Skeletal muscle cell (primary cell): ENCODE data around the gene AGMAT.
A peak's percentile ranks its signal among the peaks of the same experiment; 100 is the strongest.

Source experiments
- DNase-seq: peaks from one replicate; pipeline ENCODE4 v3.0.0-alpha.2; 2010; ENCODE audit warnings: low read depth
- H3K4me3 ChIP-seq: 2 replicates; pipeline ENCODE4 v1.5.1; 2011; ENCODE audit warnings: low read depth, mild to moderate bottlenecking, control low read depth, low read length, moderate library complexity

AGMAT gene

DNA sequence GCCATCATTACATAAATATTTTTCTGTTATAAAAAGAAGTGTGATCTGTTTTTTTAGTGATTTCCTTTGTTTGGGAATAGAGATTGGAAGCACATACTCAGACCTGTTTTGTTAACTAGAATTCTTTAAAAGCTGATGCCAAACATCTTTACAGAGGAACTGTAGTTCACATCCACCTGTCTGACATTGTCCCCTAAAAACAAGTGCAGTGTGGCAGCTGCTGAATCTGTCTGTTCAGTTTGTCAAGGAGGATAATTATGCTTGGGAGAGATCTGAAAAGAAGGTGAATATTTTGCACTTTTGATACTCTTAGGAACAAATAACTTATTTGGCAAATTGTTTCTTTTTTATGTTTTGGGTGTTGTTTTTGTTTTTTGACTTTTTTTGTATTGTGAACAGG is 13.6 kb downstream of the AGMAT start:
- no peak overlapping the region for H3K4me3 ChIP-seq
- no peak for DNase-seq

DNA sequence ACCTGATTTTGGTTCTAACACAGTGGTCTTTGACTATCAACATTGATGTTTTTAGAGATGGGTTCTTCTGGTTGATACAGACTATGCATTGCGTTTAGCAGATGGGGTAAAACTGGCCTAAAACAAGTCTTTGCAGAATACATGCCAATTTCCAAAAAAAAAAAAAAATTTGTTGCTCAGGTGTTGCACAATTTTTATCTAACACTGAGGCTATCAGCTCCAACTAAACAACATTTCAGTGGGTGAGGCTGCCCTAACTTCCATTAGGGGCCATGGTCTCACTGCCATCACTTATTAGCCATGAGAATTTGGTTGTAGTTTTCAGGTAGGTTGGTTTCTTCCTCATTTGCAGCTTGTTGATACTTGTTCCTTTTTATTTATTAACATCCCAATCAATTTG is 14.0 kb downstream of the AGMAT start:
- DNase-seq: no peak

DNA sequence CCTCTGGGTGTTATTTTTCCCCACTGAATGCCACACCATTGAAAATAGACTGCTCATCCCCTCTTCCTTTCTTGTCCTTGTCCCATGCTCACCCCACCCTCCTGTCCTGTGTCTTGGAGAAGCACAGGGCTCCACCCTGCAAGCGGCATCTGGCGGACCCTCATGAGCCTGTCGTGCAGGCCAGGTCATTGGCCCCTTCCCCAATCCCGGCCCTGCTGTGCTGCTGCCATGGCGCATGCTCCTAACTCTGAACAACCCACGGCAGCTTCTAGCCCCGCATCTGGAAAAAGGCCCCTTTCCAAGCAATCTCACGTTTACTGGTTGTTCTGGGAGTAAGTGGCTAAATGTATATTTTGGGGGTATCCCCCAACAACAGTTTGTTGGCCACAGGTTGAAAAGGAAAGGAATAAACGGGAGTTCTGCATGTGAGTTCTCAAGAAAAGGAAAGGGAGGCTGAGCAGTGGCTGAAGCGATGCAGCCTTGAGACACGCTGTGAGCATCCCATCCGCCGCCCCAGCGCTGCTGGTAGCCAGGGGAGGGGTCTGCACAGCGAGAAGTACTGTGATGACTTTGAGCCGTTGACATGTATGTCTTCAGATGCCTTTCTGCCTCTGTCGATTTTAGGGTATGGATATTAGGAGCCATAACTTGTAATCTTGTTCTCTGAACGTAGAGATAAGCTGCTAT is 16.3 kb downstream of the AGMAT start:
- no peak for DNase-seq
- H3K4me3 ChIP-seq: no peak overlapping the region

More for the DNA sequence above, 14.0 kb downstream of the AGMAT start:
- H3K4me3 ChIP-seq: no peak overlapping the region

DNA sequence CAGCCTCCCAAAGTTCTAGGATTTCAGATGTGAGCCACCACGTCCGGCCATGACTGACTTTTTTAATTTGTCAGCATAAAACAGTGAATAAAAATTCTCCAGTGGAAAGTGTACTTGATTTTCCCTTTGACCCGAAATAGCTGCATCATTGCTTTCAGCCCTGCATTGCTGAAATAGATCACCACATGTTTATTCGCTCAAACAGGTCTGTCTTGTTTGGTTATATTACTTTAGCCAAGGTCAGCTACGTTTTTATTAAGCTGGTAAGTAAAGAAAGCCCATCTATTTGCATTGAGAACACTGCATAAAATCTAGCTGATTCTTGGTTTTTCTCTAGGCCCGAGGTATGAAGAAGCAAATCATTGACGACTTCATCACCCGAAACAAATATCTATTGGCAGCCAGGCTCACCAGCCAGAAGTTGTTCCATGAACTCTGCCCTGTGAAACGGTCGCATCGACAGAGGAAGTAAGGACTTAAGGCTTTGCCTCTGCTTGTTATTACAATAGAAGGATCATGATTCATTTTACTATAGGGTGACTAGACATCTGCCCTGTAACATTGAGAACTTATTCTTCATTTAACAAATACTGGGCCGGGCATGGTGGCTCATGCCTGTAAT is 25.6 kb downstream of the AGMAT start:
- no peak for DNase-seq
- H3K4me3 ChIP-seq: no peak overlapping the region

DNA sequence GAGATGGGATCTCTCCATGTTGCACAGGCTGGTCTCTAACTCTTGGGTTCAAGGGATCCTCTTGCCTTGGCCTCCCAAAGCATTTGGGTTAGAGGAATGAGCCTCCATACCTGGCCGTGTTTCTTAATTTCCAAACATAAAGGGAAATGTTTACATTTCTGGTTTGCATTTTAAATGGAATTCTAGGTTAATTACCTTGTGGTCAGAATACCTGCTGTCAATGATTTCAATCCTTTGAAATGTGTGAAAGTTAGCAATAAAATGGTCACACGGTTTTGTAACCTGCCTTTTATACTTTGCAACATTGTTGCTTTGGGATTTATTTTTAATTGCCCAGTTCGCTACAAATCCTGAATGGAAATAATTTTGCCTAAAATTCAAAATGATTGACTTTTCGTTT is 26.3 kb downstream of the AGMAT start:
- H3K4me3 ChIP-seq: no peak overlapping the region
- no peak for DNase-seq

DNA sequence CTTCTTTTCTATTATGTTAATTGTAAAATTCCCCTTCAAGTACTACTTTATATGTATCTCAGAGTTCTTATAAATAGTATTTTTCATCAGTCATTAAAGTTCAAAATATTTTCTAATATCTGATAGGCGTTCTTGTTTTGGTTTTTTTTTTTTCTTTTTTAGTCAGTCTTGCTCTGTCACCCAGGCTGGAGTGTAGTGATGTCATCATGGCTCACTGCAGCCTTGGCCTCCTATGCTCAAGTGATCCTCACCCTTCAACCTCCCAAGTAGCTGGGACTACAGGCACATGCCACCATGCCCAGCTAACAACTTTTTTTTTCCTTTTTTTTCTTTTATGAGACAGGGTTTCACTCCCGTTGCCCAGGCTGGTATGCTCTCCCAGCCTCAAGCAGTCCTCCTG is 27.3 kb downstream of the AGMAT start:
- no peak overlapping the region for H3K4me3 ChIP-seq
- DNase-seq: no peak

DNA sequence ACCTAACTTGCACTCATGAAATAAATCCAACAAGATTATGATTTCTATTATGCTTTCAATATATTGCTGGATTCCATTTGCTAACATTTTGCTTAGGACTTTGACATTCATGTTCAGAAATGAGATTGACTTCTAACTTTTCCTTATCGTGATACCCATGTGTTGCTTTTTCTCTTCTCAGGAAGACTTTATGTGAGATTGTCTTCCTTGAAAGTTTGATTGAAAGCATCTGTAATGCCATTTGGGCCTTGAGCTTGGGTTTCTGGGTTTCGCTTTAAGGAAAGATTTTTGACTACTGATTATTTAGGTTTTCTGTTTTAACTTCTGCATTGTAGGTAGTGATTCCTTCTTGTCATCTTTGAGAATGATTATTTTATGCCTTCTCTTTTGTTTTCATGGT is 27.8 kb downstream of the AGMAT start:
- no peak for DNase-seq
- H3K4me3 ChIP-seq: no peak overlapping the region

DNA sequence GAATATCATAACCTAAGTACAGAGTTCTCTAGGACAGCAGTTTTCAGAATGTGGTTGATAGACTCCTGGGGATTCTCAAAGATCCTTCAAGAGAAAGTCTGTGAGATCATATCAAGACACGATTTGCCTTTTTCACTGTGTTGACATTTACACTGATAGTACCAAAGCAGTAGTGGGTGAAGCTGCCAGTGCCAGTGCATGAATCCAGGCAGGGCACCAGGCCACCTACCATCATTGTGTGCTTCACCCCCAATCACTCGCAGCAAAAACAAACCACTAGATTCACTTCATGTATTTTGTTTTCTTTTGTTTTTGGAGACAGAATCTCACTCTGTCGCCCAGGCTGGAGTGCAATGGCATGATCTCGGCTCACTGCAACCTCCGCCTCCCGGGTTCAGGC is 34.3 kb downstream of the AGMAT start:
- DNase-seq: no peak
- H3K4me3 ChIP-seq: no peak overlapping the region

DNA sequence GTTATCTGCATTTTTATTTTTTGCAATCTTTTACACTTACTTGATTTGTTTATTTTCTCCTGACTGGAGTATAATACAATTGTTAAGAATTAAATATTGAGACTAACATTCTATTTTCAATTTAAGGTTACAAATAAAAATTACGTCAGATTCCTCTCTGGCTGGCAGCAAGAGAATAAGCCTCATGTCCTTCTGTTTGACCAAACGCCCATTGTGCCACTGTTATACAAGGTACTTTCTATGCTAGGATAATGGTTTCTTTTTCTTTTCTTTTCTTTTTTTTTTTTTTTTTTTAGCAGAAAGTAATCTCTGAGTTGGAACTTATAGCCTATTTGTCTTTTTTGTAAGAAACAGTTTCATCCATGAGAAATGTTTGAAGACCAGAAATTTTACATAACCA is 38.2 kb downstream of the AGMAT start:
- DNase-seq: no peak
- H3K4me3 ChIP-seq: no peak overlapping the region

DNA sequence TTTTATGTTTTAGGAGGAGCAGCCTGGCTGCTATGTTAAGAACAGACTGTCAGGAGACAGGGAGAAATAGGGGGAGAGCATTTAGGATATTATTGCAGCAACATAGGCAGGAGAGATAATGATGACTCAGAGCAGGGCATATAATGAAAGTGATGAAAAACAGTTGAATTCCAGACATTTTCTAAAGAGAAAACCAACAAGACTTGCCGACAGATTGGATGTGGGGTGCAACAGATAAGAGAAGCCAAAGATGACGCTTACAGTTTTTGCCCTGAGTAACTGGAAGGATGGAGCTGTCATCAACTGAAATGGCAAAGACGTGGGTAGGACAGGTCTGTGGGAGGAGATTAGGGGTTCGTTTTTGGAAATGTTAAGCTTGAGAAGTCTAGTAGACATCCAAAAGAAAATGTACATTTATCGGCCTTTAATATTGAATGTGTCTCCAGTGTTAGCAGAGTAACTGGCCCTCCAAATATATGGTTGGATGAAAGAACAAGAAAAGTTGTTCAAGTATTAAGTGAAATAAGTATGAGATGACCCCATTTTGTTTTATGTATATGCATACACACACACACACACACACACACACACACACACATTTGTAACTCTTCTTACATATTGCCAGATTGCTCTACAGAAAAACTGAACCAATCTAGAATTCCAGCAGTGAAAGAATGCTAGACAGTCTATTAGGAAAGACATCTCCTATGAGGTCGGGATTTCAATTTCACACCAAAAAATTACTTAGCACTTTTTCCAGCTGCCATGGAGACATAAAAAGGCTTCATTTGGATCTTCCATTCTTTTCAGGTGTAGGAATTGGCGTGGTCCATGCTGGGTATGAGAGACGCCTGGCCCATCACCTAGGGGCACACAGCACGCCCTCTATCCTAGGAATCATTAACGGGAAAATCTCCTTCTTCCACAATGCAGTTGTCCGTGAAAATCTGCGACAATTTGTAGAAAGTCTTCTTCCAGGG is 41.0 kb downstream of the AGMAT start:
- no peak for DNase-seq
- no peak overlapping the region for H3K4me3 ChIP-seq

DNA sequence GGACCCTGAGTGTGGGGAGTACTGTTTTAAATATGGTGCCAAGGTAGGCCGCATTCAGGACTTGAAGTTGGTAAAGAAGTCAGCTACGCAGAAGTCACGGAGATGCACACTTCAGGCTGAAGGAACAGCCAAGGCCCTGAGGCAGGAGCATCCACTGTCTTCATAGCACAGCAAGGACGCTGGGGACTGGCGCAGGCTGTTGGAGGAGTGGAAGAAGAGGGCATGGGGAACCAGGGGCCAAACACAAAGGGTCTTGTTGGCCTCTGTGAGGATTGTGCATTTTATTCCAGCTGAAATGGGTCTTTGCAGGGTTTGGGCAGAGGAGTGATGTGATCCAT is 41.6 kb downstream of the AGMAT start:
- no peak overlapping the region for H3K4me3 ChIP-seq
- DNase-seq: no peak

DNA sequence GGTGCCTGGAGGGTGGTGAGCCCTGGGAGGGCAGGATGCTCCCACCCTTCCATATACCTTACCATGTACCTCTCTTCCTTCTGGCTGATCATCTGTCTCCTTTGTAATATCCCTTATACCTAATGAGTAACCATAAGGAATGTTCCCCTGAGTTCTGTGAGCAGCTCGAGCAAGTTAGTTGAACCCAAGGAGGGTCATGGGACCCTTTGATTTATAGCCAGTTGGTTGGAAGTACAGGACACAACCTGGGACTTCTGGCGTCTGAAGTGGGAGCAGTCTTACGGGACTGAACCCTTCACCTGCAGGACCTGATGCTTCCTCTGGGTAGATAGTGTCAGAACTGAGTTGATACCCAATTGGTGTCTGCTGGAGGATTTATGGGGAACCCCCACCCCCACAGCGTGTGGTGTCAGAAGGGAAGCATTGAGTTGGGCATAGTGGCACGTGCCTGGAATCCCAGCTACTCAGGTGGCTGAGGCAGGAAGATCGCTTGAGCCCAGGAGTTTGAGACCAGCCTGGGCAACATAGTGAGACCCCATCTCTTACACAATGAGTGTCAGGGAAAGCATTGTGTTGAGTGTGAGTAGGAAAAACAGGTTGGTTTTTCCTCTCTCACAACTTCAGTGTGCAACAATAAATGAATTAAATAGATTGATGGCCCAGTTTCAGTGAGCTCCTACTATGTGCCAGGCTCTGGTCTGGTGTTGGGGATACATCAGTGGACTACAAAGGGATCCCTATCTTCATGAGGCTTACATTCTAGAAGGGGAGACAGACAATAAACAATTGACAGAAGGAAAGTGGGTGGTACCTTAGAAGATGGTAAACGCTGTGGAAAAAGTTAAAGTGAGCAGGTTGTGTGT is 42.2 kb downstream of the AGMAT start:
- no peak overlapping the region for H3K4me3 ChIP-seq
- no peak for DNase-seq

DNA sequence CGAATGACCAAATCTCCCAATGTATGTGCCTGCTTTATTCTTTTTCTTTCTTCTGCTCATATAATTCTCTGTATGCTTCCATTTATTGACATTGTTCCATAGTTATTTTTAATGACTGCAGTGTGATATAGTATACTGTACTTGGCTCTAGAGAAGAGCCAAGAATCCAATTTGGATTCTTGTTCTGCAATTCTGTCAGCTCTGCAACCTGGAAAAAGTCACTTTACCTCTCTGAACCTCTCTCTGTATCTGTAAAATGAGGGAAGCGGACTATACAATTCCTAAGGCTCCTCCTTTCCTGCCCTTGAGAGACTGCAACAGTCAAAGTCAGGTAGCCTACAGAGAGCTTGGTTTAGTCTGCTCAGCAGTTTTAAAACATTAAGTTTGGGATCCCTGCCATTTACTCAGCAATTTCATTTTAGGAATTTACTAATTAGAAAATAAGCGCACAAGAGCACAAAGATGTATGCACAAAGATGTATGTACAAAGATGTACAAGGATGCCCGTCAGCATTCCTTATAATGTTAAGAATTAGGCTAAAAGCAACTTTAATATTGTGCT is 43.5 kb downstream of the AGMAT start:
- no peak for DNase-seq
- H3K4me3 ChIP-seq: no peak overlapping the region

DNA sequence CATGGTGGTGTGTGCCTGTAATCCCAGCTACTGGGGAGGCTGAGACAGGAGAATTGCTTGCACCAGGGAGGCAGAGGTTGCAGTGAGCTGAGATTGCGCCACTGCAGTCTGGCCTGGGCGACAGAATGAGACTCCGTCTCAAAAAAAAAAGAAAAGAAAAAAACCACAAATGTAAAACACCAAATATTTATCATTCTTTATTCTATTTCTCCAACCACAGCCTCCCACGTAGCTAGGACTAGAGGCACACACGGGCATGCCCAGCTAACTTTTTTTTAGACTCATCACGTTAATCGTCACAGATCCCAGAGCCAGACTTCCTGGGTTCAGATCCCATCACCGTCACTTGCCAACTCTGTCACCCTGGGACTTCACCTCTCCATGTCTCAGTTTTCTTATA is 44.7 kb downstream of the AGMAT start:
- H3K4me3 ChIP-seq: no peak overlapping the region
- no peak for DNase-seq

DNA sequence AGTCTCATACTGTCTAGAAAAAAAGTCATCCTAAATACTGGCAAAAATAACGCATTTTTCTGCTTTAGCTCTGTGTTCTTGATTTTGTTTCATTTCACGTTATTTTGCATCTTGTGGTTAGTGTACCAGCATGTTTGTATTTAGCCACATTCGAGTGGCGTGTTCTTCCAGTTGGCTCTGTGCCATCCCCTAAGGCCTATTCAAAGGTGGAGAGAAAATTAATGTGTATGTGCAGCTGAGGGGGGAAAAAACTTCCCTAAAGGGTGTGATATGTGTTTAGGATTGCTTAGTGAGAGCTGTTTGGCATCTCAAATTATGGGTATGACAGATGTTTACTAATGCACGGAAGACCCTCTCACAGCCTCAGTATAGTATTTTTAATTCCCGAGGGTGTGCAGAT is 46.1 kb downstream of the AGMAT start:
- H3K4me3 ChIP-seq: no peak overlapping the region
- DNase-seq: no peak

DNA sequence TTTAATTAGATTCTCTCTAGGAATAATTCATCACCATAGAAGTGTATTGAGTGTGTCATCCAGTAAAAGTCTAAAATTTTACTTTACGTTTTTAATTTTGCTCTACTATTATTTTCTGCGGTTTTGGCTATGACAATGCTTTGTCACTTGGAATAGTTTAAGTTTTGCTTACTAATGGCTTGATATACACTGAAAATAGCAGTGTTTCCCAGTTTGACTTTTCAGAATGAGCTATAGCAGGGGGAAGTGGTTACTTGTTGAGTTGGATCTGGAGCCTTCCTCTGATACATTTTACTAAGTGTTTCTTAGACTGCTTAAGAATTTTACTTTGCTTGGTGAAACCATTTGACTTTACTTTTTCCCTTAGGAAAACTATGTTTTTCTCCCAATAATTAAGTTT is 53.2 kb downstream of the AGMAT start:
- DNase-seq: no peak

DNA sequence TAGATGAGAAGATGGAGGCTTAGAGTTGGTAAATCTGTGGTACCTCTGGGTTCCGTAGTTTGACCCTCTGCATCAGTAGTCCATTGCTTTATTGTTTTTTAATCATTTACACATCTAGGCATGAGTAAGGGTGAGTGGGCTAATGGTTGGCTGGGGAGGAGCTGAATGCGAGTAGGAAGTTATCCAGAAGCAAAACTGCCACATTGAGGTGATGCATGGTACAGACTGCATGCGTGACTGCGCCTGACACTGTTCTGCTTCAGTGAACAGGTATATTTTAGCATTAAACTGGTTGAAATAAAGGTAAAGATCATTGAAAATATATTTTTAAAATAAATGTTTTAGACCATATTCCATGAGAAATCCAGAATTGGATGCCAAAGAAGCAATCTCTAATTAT is 53.8 kb downstream of the AGMAT start:
- DNase-seq: no peak
- H3K4me3 ChIP-seq: no peak overlapping the region

More for the DNA sequence above, 53.2 kb downstream of the AGMAT start:
- no peak overlapping the region for H3K4me3 ChIP-seq

DNA sequence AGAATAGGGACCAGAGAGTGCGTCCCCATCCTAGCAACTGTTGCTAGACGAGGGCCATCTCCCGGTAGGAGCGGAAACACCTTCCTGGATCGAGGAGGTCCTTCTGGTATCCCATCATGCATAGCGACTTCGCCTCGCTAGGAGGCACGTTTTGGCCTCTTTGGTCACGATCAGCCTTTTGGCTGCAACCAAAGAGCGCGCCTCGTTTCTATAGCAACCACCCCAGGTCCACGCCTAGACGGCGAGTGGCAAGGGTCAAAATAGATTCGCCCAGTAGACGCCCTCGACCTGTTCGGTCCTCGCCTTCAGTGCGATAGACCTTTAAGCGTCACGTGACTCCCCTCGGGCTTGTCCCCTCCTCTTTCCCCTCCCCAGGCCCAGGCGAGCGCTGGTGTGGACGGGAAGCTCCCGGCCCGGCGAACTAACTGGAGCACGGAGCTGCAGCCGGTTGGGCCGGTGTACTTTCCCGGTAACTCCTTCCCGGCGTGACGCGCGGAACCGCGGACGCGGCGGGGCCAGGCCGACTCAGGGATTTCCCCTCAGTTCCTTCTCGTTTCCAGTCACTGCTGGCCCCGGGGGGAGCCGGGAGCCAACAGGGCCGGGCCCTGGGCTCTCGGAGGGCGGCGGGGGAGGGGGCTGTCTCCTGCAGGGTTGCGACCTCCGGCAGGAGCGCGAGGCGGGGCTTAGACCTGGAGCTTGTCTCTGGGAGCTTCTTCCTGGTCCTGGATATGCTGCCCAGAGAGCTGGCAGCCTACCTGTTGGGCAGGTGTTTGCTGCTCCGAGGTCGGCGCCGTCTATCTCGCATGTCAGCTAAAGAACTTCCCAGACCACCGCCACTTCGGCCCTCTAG is 58.1 kb downstream of the AGMAT start, which contains the start of gene DNAJC16:
TSS of gene DNAJC16 (plus strand) at position 359 of the 850 bp plus-strand sequence. CDS start 2,258 bp downstream, outside the sequence.
- H3K4me3 ChIP-seq: peak within 1 kb of the TSS; percentile 95
- peak; percentile 100 for DNase-seq
